Lower lobe of right lung (tissue), 2 donors: Measurements from ENCODE around the gene CDK19. TPM values are rescaled to one million over a fixed set of nuclear protein-coding genes. Genes with fewer than 3 reads are reported as not detected.
A peak's percentile ranks its signal among the peaks of the same experiment; 100 is the strongest.

ENCODE experiments used
- ATAC-seq, 2 donors: fragments of 200-7000 bp; cut with Tn5 transposase; one replicate each; pipeline ENCODE4 v1.9.1; 2020 to 2022; ENCODE audit warnings: mild to moderate bottlenecking in 2 of 2, moderate library complexity in 2 of 2
- DNase-seq: peaks from one replicate; pipeline ENCODE4 v3.0.0-alpha.2; 2020
- H3K27ac ChIP-seq: fragments of 200-600 bp; one replicate; pipeline ENCODE4 v1.8.0; 2022
- H3K27me3 ChIP-seq: fragments of 200-600 bp; one replicate; pipeline ENCODE4 v1.8.0; 2022; ENCODE audit warnings: low read depth
- H3K36me3 ChIP-seq: fragments of 200-600 bp; one replicate; pipeline ENCODE4 v1.8.0; 2022; ENCODE audit warnings: mild to moderate bottlenecking
- H3K4me1 ChIP-seq: fragments of 200-600 bp; one replicate; pipeline ENCODE4 v1.8.0; 2022
- H3K4me3 ChIP-seq: fragments of 200-600 bp; one replicate; pipeline ENCODE4 v1.8.0; 2022; ENCODE audit warnings: mild to moderate bottlenecking
- H3K9me3 ChIP-seq: fragments of 200-600 bp; one replicate; pipeline ENCODE4 v1.8.0; 2022
- CTCF ChIP-seq: fragments of 200-600 bp; IDR thresholded peaks from one replicate; pipeline ENCODE4 v1.8.0; 2022; ENCODE audit warnings: antibody characterized with exemption, mild to moderate bottlenecking
- intact Hi-C: fragments of 100-400 bp; cut with DNase I; formaldehyde crosslinking; loops from one replicate; pipeline ENCODE4 v1.11.0; 2022
- total RNA-seq: library from RNA; stranded (reverse); fragmentation: NEBNext Ultra II Directional; extraction: Animal tissue kit (Norgen Biotek cat#: 25700); gene quantifications from one replicate; pipeline ENCODE4 v1.2.1, GENCODE V29; 2021
- donor health status: DM: no; HTN: yes; CAD: no; lungs with severe emphysema.

Gene CDK19
- total RNA-seq, 1 donor from 2014 or later = 26.0 TPM

GRCh38 chr6:110649704-110650103 lies 165.6 kb downstream of the CDK19 start:
- Histone ChIP-seq H3K4me3 (no peak overlapping the region), H3K27me3 (no peaks in the 10 kb centered on the region), H3K9me3 (no peaks in the 10 kb centered on the region), H3K4me1 (no peaks in the 10 kb centered on the region), H3K27ac (no peak overlapping the region), H3K36me3 (peaks cover 18% of the 10 kb centered on the region)
- no peak for DNase-seq
- TF ChIP-seq CTCF = no peak
- no peak for ATAC-seq
- intact Hi-C loops = no loop called here

GRCh38 chr6:110646951-110647910 lies 168.0 kb downstream of the CDK19 start:
- Histone ChIP-seq H3K4me3 (no peak overlapping the region), H3K27ac (no peak overlapping the region)

GRCh38 chr6:110646419-110646698 lies 168.9 kb downstream of the CDK19 start:
- Histone ChIP-seq H3K4me1 (no peaks in the 10 kb centered on the region), H3K4me3 (no peak overlapping the region), H3K9me3 (no peaks in the 10 kb centered on the region), H3K27ac (no peak overlapping the region), H3K27me3 (no peaks in the 10 kb centered on the region), H3K36me3 (peaks cover 18% of the 10 kb centered on the region)
- no peak for TF ChIP-seq CTCF
- ATAC-seq (no peak), DNase-seq (no peak)
- intact Hi-C loops = no loop called here

More at GRCh38 chr6:110646951-110647910, 168.0 kb downstream of the CDK19 start:
- H3K27me3 ChIP-seq = no peaks in the 10 kb centered on the region
- ATAC-seq (no peak), DNase-seq (no peak)
- H3K9me3 ChIP-seq = no peaks in the 10 kb centered on the region
- intact Hi-C loops = no loop called here
- TF ChIP-seq CTCF = peak; percentile 24
- H3K36me3 ChIP-seq = peaks cover 18% of the 10 kb centered on the region
- no peaks in the 10 kb centered on the region for H3K4me1 ChIP-seq

GRCh38 chr6:110645685-110646418 lies 169.4 kb downstream of the CDK19 start:
- TF ChIP-seq CTCF = no peak
- no peaks in the 10 kb centered on the region for H3K4me1 ChIP-seq
- intact Hi-C loops = no loop called here
- no peak overlapping the region for H3K4me3 ChIP-seq
- ATAC-seq (peak in 1 of 2 donors; percentile 38), DNase-seq (no peak)
- no peak overlapping the region for H3K27ac ChIP-seq
- peaks cover 18% of the 10 kb centered on the region for H3K36me3 ChIP-seq
- no peaks in the 10 kb centered on the region for H3K27me3 ChIP-seq
- H3K9me3 ChIP-seq = no peaks in the 10 kb centered on the region

- ATAC-seq (no peak), DNase-seq (no peak)
- Histone ChIP-seq H3K9me3 (no peaks in the 10 kb centered on the region), H3K27me3 (no peaks in the 10 kb centered on the region), H3K4me3 (no peak overlapping the region), H3K4me1 (no peaks in the 10 kb centered on the region), H3K36me3 (peaks cover 18% of the 10 kb centered on the region), H3K27ac (no peak overlapping the region)
- no peak for TF ChIP-seq CTCF
- intact Hi-C loops = no loop called here
These were observed 172.1 kb downstream of the CDK19 start for GRCh38 chr6:110643175-110643574.
